Forelimb muscle (tissue), 1 donor: Measurements from ENCODE around the gene RAMP3. TPM values are rescaled to one million over a fixed set of nuclear protein-coding genes. Genes with fewer than 3 reads are reported as not detected.
"Not testable (repeated sequence)": the region's sequence is repeated elsewhere in the genome, so short reads cannot be mapped to it uniquely, and the experiment has no call there.

ENCODE experiments used
- DNase-seq: peaks from one replicate; pipeline ENCODE4 v3.0.0-alpha.2; 2013; ENCODE audit warnings: low read depth
- polyA plus RNA-seq: library from polyadenylated mRNA; unstranded; fragments of 120-200 nt; gene quantifications from one replicate; pipeline ENCODE4 v1.2.1, GENCODE V29; 2013; ENCODE audit not compliant: insufficient read length

RAMP3 gene
- polyA plus RNA-seq, 1 donor, result 3.4 TPM

- DNase-seq, result no peak
These were observed 35.0 kb downstream of the RAMP3 start for GRCh38 chr7:45192621-45193041.

- no peak for DNase-seq
These were observed 36.2 kb downstream of the RAMP3 start for GRCh38 chr7:45193828-45194227.

- DNase-seq, result no peak
These were observed 38.8 kb downstream of the RAMP3 start for GRCh38 chr7:45196374-45196773.

GRCh38 chr7:45197461-45197860 is 39.9 kb downstream of the RAMP3 start:
- no peak for DNase-seq

- no peak for DNase-seq
These were observed 41.4 kb downstream of the RAMP3 start for GRCh38 chr7:45198986-45199385.

GRCh38 chr7:45199506-45199905 is 41.9 kb downstream of the RAMP3 start:
- no peak for DNase-seq

GRCh38 chr7:45202625-45203024 is 45.0 kb downstream of the RAMP3 start:
- no peak for DNase-seq

- no peak for DNase-seq
These were observed 45.4 kb downstream of the RAMP3 start for GRCh38 chr7:45203036-45203435.

- DNase-seq, result no peak
These were observed 45.9 kb downstream of the RAMP3 start for GRCh38 chr7:45203459-45203858.

- DNase-seq, result peak; percentile 78
These were observed 46.4 kb downstream of the RAMP3 start for GRCh38 chr7:45203936-45204445.

GRCh38 chr7:45206266-45206665 is 48.7 kb downstream of the RAMP3 start:
- DNase-seq, result not testable (repeated sequence)

GRCh38 chr7:45209909-45210308 is 52.3 kb downstream of the RAMP3 start:
- not testable (repeated sequence) for DNase-seq

GRCh38 chr7:45211066-45211465 is 53.5 kb downstream of the RAMP3 start:
- no peak for DNase-seq

- no peak for DNase-seq
These were observed 54.4 kb downstream of the RAMP3 start for GRCh38 chr7:45211958-45212357.

GRCh38 chr7:45212606-45213005 is 55.0 kb downstream of the RAMP3 start:
- no peak for DNase-seq

GRCh38 chr7:45215601-45216062 is 58.0 kb downstream of the RAMP3 start:
- DNase-seq, result no peak

- DNase-seq, result no peak
These were observed 58.6 kb downstream of the RAMP3 start for GRCh38 chr7:45216181-45216580.

- DNase-seq, result no peak
These were observed 59.1 kb downstream of the RAMP3 start for GRCh38 chr7:45216622-45217165.

- DNase-seq, result no peak
These were observed 59.8 kb downstream of the RAMP3 start for GRCh38 chr7:45217358-45217757.

GRCh38 chr7:45219130-45219529 is 61.5 kb downstream of the RAMP3 start:
- no peak for DNase-seq

GRCh38 chr7:45219801-45220435 is 62.3 kb downstream of the RAMP3 start:
- DNase-seq, result no peak

GRCh38 chr7:45220846-45221618 is 63.4 kb downstream of the RAMP3 start:
- DNase-seq, result no peak
